Activated CD4-positive, alpha-beta T cell treated with anti-CD3 and anti-CD28 coated beads for 1 hour (primary cell): Measurements from ENCODE around the gene UPP2.

Source experiments
- DNase-seq: peaks from one replicate; pipeline ENCODE4 v3.0.0-alpha.2; 2020

UPP2 gene

GRCh38 chr2:158142568-158143332, 41.1 kb downstream of the UPP2 start:
- DNase-seq = no peak

GRCh38 chr2:158143703-158144360, 42.2 kb downstream of the UPP2 start:
- no peak for DNase-seq

- DNase-seq = no peak
These were observed 43.4 kb downstream of the UPP2 start for GRCh38 chr2:158144914-158145625.

GRCh38 chr2:158153270-158154015, 51.8 kb downstream of the UPP2 start:
- DNase-seq = no peak

GRCh38 chr2:158154596-158154995, 52.9 kb downstream of the UPP2 start:
- no peak for DNase-seq

GRCh38 chr2:158172719-158173118, 71.0 kb downstream of the UPP2 start:
- no peak for DNase-seq

- DNase-seq = no peak
These were observed 72.8 kb downstream of the UPP2 start for GRCh38 chr2:158174495-158174894.

GRCh38 chr2:158174956-158175355, 73.3 kb downstream of the UPP2 start:
- DNase-seq = no peak

- no peak for DNase-seq
These were observed 77.0 kb downstream of the UPP2 start for GRCh38 chr2:158178646-158179045.

GRCh38 chr2:158179660-158180059, 78.0 kb downstream of the UPP2 start:
- no peak for DNase-seq

GRCh38 chr2:158181171-158181570, 79.5 kb downstream of the UPP2 start:
- DNase-seq = no peak

GRCh38 chr2:158182676-158183295, 81.1 kb downstream of the UPP2 start:
- DNase-seq = no peak

- no peak for DNase-seq
These were observed 82.3 kb downstream of the UPP2 start for GRCh38 chr2:158184001-158184400.

- DNase-seq = no peak
These were observed 83.1 kb downstream of the UPP2 start for GRCh38 chr2:158184556-158185343.
